ENCODE results near the gene SOX1. TPM values are rescaled to one million over a fixed set of nuclear protein-coding genes. Genes with fewer than 3 reads are reported as not detected.

SOX1 gene
- total and polyA plus RNA-seq, 2 donors (not counting 1 experiment from before 2014, with no cell fraction given), result not detected

DNA sequence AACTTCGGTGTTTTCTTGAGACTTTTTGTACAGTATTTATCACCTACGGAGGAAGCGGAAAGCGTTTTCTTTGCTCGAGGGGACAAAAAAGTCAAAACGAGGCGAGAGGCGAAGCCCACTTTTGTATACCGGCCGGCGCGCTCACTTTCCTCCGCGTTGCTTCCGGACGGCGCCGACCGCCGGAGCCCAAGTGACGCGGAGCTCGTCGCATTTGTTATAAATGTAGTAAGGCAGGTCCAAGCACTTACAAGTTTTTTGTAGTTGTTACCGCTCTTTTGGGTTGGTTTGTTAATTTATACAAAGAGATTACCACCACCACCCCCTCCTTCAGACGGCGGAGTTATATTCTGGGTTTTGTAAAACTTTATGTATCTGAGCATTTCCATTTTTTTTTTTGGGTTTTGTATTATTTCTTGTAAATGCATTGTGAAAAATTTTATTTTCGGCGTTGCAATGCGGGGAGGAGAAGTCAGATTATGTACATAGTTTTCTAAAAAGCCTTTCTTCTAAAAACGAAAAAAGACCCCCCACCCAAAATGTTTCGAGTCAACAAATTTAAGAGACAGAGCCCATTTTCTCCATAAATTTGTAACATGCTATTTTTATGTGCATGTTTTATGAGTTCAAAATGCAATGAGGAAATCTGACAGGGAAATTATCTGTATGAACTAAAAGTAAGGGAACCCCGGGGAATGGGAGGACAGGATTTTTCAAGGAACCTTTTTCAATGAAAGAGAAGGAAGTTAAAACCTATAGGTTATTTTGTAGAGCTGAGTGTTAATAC is 2.3 kb downstream of the SOX1 start:
- POLR2A ChIA-PET, result no interaction called here
- H3K4me3 ChIP-seq (ENCODE audit: control extremely low read depth in 1 of 5, extremely low read depth in 1 of 5, insufficient read depth in 1 of 5, low read depth in 2 of 5, low read length in 4 of 5), result no peak overlapping the region
- no peaks in the 10 kb centered on the region for H3K9me3 Mint-ChIP-seq (ENCODE audit: insufficient read depth)
- intact Hi-C loops (cut with micrococcal nuclease), result no loop called here
- WGBS (ENCODE audit: insufficient coverage), result 12% methylated on average over 13 of the region's 33 CpGs
- CTCF ChIA-PET, result no interaction called here
- no peak overlapping the region for H3K4me3 Mint-ChIP-seq
- peaks cover 53% of the 10 kb centered on the region for H3K27me3 Mint-ChIP-seq
- H3K27ac ChIP-seq (ENCODE audit: low read length in 2 of 2), result no peak overlapping the region
- H3K27ac Mint-ChIP-seq, result peak overlapping the region; percentile 11
- H3K4me2 ChIP-seq (replicated peaks; ENCODE audit: low read depth, low read length, poor library complexity, severe bottlenecking), result no peak overlapping the region
- peaks cover 9% of the 10 kb centered on the region for H3K4me1 Mint-ChIP-seq
- H4K20me1 ChIP-seq (ENCODE audit: control insufficient read depth, insufficient read depth, low read length, poor library complexity, severe bottlenecking), result no peaks in the 10 kb centered on the region
- no peak for DNase-seq
- no peak overlapping the region for H2AFZ ChIP-seq (ENCODE audit: insufficient read depth, low read depth, low read length, poor library complexity, severe bottlenecking)
- TF ChIP-seq EZH2 (IDR thresholded peaks at IDR 0.05; ENCODE audit: borderline replicate concordance, insufficient read depth, low read depth, low read length, poor library complexity, severe bottlenecking), result no peak
- TF ChIP-seq, protein P1, sequence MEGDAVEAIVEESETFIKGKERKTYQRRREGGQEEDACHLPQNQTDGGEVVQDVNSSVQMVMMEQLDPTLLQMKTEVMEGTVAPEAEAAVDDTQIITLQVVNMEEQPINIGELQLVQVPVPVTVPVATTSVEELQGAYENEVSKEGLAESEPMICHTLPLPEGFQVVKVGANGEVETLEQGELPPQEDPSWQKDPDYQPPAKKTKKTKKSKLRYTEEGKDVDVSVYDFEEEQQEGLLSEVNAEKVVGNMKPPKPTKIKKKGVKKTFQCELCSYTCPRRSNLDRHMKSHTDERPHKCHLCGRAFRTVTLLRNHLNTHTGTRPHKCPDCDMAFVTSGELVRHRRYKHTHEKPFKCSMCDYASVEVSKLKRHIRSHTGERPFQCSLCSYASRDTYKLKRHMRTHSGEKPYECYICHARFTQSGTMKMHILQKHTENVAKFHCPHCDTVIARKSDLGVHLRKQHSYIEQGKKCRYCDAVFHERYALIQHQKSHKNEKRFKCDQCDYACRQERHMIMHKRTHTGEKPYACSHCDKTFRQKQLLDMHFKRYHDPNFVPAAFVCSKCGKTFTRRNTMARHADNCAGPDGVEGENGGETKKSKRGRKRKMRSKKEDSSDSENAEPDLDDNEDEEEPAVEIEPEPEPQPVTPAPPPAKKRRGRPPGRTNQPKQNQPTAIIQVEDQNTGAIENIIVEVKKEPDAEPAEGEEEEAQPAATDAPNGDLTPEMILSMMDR (IDR thresholded peaks at IDR 0.05), result no peak
- peaks cover 6 to 12% of the 10 kb centered on the region in 2 donors for H3K4me1 ChIP-seq (ENCODE audit: control insufficient read depth in 2 of 2, insufficient read depth in 2 of 2, low read length in 2 of 2)
- H3K9me3 ChIP-seq (ENCODE audit: control extremely low read depth in 1 of 3, control insufficient read depth in 2 of 3, insufficient read depth in 1 of 3, low read length in 2 of 3), result peaks cover 0 to 48% (median 4%) of the 10 kb centered on the region in 3 donors
- H3K9ac ChIP-seq (ENCODE audit: low read length), result no peak overlapping the region
- H3K27me3 ChIP-seq (replicated peaks in 1 of 4; ENCODE audit: control extremely low read depth in 1 of 4, control insufficient read depth in 3 of 4, insufficient read depth in 4 of 4, low read length in 3 of 4), result peaks cover under 1 to 63% (median 38%) of the 10 kb centered on the region in 4 experiments
- no peaks in the 10 kb centered on the region for H3K79me2 ChIP-seq (ENCODE audit: control insufficient read depth, insufficient read depth, low read length)
- no peaks in the 10 kb centered on the region for H3K36me3 ChIP-seq (replicated peaks in 1 of 2; ENCODE audit: control extremely low read depth in 1 of 2, control insufficient read depth in 1 of 2, extremely low read depth in 1 of 2, insufficient read depth in 2 of 2, low read length in 1 of 2)
- ATAC-seq (ENCODE audit: low read depth), result no peak

DNA sequence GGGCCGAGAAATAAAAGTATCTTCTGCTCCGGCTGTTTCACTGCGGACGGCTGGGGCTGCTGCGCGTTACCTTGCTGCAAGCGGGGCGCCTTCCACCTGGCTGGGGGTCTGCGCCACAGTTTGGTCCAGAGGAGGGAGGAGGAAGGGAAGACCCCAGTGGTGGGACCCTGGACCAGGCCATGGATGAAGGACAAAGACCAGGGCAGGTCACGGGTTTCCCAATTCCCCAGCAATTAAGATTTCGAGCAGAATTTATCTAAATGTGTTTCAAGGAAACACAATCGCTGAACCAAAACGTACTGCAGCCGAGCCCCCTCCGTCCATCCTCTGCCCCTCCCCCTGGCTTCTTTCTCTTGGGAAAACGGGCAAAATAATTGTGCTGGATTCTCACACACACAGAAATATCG is 2.9 kb downstream of the SOX1 start:
- no peaks in the 10 kb centered on the region for H4K20me1 ChIP-seq (ENCODE audit: control insufficient read depth, insufficient read depth, low read length, poor library complexity, severe bottlenecking)
- no peak overlapping the region for H3K4me2 ChIP-seq (replicated peaks; ENCODE audit: low read depth, low read length, poor library complexity, severe bottlenecking)
- H2AFZ ChIP-seq (ENCODE audit: insufficient read depth, low read depth, low read length, poor library complexity, severe bottlenecking), result no peak overlapping the region
- peaks cover 0 to 65% (median 41%) of the 10 kb centered on the region in 4 experiments for H3K27me3 ChIP-seq (replicated peaks in 1 of 4; ENCODE audit: control extremely low read depth in 1 of 4, control insufficient read depth in 3 of 4, insufficient read depth in 4 of 4, low read length in 3 of 4)
- Mint-ChIP-seq H3K9me3 (ENCODE audit: insufficient read depth) (no peaks in the 10 kb centered on the region), H3K27me3 (peaks cover 56% of the 10 kb centered on the region), H3K4me3 (no peak overlapping the region), H3K4me1 (peaks cover 10% of the 10 kb centered on the region), H3K27ac (no peak overlapping the region)
- H3K79me2 ChIP-seq (ENCODE audit: control insufficient read depth, insufficient read depth, low read length), result no peaks in the 10 kb centered on the region
- no peak for ATAC-seq (ENCODE audit: low read depth)
- H3K27ac ChIP-seq (ENCODE audit: low read length in 2 of 2), result no peak overlapping the region
- ChIA-PET POLR2A (no interaction called here), CTCF (no interaction called here)
- no peak for DNase-seq
- intact Hi-C loops (cut with micrococcal nuclease), result no loop called here
- H3K4me1 ChIP-seq (ENCODE audit: control insufficient read depth in 2 of 2, insufficient read depth in 2 of 2, low read length in 2 of 2), result peaks cover 6 to 12% of the 10 kb centered on the region in 2 donors
- no peak for TF ChIP-seq EZH2 (IDR thresholded peaks at IDR 0.05; ENCODE audit: borderline replicate concordance, insufficient read depth, low read depth, low read length, poor library complexity, severe bottlenecking)
- TF ChIP-seq, protein P1 (IDR thresholded peaks at IDR 0.05), result no peak
- H3K9ac ChIP-seq (ENCODE audit: low read length), result no peak overlapping the region
- 17% methylated on average over 14 of the region's 17 CpGs for WGBS (ENCODE audit: insufficient coverage)
- no peaks in the 10 kb centered on the region for H3K36me3 ChIP-seq (replicated peaks in 1 of 2; ENCODE audit: control extremely low read depth in 1 of 2, control insufficient read depth in 1 of 2, extremely low read depth in 1 of 2, insufficient read depth in 2 of 2, low read length in 1 of 2)
- peaks cover 0 to 52% (median 4%) of the 10 kb centered on the region in 3 donors for H3K9me3 ChIP-seq (ENCODE audit: control extremely low read depth in 1 of 3, control insufficient read depth in 2 of 3, insufficient read depth in 1 of 3, low read length in 2 of 3)
- no peak overlapping the region for H3K4me3 ChIP-seq (ENCODE audit: control extremely low read depth in 1 of 5, extremely low read depth in 1 of 5, insufficient read depth in 1 of 5, low read depth in 2 of 5, low read length in 4 of 5)

Measured in B cell (primary cell).